ENCODE data around the gene RTN4R.
"Not testable (repeated sequence)": the region's sequence is repeated elsewhere in the genome, so short reads cannot be mapped to it uniquely, and the experiment has no call there.

GRCh38 chr22:20303229-20303534, 35.1 kb upstream of the RTN4R start:
- TF ChIP-seq PKNOX1 (IDR thresholded peaks at IDR 0.05); CTBP1 (IDR thresholded peaks at IDR 0.05; ENCODE audit: borderline replicate concordance); ELF4 (IDR thresholded peaks at IDR 0.05); FOXK2 (IDR thresholded peaks at IDR 0.05); SUZ12 (IDR thresholded peaks at IDR 0.05); FOXM1 (IDR thresholded peaks at IDR 0.05; ENCODE audit: borderline replicate concordance): not testable (repeated sequence)

All from HEK293T (cell line).